Ramos (cell line): ENCODE measurements around the gene TOLLIP.
"Not testable (repeated sequence)": the region's sequence is repeated elsewhere in the genome, so short reads cannot be mapped to it uniquely, and the experiment has no call there.

Source experiments
- in situ Hi-C: fragments of 300-500 bp; cut with MboI; formaldehyde crosslinking; loops from one replicate; pipeline ENCODE4 v1.14.3; 2022; ENCODE audit warnings: low sequenced_read_pairs; ENCODE audit not compliant: unreplicated experiment

TOLLIP gene

DNA sequence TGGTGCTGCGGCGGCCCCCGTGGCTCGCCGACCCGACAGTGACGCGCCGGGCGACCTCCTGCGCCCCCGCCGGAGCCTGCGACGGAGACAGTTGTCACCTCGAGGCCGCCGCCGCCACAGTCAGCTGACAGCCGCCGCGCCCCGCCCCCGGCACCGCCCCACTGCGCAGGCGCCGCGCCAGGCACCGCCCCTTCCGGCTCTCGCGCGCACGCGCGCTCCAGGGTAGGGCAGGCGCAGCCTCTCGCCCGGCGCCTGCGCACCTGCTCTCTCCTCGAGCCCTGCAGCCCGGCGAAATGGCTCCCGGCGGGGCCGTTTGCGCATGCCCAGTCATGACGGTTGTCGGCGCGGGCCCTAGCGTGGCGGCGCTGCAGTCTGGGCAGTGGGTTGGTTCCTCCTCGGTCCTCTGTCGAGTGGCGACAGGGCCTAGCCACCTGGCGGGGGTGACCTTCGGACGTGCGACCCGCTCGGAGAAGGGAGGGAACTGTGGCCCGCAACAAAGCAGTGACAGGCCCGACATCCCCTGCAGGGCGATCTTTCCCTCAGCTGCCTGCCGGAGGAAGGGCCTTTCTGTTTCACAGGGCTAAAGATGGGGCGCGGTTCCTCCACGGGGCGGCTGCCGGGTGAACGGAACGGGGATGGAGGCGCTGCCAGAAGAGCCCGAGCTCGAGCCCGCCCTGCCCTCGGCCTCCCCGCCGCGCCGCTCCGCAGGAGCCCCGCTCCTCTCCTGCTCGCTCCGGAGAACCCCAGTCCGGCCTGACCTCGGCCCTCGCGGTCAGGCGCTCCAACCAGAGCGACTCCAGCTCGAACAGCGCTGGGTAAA lies at the start of gene TOLLIP:
TOLLIP (minus strand) TSS at position 135 of the 820 bp plus-strand sequence; CDS start at position 1, 134 bp downstream.
- in situ Hi-C loops, result no loop called here

DNA sequence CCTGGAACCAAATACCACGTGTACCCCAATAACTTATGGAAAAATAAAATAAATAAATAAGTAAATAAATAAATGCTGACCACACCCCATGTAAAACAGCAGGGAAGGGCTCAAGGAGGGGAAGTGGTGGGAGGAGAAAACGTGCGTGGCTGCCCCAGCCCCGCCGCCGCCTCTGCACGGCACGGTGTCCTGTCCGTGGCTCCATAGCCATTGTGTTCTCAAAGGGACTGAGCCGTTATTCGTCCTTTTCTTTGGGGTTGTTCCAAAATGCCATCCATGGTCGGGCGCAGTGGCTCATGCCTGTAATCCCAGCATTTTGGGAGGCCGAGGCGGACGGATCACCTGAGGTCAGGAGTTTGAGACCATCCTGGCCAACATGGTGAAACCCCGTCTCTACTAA lies 49.5 kb upstream of the TOLLIP start:
- in situ Hi-C loops, result not testable (repeated sequence)

DNA sequence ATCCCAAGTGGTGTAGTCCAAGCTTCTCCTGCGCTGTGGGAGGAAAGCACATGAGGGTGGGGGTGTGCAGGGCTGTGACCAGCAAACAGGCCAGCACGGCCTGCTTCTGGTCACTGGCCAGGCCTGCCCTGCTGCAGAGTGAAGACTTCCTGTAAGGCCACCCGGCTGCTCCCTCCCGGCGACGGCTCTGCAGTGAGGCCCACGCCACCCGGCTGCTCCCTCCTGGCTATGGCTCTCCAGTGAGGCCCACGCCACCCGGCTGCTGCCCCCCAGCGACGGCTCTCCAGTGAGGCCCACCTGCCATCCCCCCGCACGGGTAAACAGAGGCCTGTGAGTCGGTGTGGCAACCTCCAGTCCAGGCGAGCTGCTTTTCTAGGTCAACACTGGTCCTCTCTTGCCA lies 48.9 kb upstream of the TOLLIP start:
- in situ Hi-C loops, result no loop called here

DNA sequence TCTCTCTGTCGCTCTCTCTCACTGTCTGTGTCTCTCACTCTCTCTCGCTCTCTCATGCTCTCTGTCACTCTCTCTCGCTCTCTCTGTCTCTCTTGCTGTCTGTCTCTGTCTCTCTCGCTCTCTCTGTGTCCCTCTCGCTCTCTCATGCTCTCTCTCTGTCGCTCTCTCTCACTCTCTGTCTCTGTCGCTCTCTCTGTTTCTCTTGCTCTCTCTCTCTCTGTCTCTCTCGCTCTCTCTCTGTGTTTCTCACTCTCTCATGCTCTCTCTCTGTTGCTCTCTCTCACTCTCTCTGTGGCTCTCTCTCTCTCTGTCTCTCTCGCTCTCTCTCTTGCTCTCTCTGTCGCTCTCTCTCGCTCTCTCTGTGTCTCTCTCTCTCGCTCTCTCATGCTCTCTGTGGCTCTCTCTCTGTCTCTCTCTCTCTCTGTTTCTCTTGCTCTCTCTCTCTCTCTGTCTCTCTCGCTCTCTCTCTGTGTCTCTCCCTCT lies 47.1 kb upstream of the TOLLIP start:
- in situ Hi-C loops, result no loop called here

DNA sequence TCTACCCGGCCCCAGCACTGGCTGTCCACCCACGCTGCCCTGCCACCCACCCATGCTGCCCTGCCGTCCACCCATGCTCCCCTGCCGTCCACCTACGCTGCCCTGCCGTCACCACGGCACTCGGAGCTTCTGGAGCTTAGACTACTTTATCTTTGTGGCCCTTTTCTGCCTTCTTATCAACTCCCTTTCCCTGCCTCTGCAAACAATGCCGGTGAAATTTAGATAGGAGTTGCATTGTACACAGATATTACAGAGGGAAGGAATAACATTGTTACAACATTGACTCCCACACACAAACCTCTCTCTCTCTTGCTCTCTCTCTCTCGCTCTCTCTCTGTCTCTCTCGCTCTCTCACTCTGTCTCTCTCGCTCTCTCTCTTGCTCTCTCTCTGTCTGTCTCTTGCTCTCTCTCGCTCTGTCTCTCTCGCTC lies 46.6 kb upstream of the TOLLIP start:
- in situ Hi-C loops, result no loop called here

DNA sequence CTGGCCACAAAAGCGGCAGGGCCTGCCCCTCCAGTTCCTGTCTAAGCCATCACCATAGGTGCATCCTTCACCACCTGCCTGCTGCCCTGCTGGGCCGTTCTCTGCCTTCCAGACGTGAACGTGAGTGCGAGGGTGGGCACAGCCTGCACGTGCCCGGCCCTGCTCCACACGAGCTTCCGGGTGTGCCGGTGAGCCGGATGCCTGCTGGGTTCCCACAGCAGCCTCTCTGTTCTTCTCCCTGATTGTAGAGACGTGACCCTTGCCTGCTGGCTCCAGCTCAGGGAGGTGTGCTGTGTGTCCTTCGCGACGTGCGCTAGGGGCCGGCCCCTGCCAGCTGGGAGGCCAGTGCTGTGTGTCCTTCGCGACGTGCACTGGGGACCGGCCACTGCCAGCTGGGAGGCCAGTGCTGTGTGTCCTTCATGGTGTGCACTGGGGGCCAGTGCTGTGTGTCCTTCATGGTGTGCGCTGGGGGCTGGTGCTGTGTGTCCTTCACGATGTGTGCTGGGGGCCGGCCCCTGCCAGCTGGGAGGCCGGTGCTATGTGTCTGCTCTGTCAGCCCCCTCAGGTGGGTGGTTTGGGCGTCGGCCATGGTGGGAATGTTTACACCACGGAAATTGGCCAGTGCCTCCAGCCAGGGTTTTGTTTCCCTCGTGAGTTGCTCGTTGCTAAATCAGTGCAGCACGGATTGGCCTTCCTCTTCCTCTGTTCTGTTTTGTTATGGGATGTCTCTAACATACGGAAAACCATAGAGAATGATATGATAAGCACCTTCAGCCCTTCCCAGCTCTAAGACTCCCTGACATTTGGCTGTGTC lies 44.9 kb upstream of the TOLLIP start:
- in situ Hi-C loops, result no loop called here

DNA sequence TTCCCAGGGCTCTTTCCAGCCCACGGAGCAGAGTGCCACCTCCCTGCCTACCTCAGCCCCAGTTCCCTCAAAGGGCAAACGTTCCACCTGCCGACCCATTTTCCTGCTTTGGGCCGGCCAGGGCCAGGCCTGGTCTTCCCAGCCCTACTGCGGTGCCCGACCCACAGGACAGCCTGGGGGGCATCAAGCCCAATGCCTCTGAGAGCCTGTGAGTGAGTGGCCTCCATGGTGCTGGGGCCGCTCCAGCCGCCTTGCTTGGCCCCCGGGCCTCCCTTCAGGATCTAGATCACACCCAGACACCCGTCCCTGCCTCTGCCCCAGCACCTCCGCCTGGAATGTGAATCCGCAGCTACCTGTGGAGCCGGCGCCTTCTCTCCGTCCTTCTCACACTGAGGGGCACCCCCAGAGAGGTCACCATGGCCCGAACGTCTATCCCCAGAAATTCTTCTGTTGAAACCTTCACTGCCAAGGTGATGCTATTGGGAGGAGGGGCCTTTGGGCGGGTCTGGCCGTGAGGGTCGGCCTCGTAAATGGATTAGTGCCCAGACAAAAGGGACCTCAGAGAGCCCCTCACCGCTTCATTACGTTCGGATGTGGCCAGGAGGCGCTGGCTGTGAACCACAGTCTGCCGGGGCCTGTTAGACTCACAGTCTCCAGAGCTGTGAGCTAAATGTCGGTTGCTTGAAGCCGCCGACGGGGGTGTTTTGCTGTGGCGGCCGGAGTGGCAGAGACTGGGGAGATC lies 44.1 kb upstream of the TOLLIP start:
- in situ Hi-C loops, result no loop called here

DNA sequence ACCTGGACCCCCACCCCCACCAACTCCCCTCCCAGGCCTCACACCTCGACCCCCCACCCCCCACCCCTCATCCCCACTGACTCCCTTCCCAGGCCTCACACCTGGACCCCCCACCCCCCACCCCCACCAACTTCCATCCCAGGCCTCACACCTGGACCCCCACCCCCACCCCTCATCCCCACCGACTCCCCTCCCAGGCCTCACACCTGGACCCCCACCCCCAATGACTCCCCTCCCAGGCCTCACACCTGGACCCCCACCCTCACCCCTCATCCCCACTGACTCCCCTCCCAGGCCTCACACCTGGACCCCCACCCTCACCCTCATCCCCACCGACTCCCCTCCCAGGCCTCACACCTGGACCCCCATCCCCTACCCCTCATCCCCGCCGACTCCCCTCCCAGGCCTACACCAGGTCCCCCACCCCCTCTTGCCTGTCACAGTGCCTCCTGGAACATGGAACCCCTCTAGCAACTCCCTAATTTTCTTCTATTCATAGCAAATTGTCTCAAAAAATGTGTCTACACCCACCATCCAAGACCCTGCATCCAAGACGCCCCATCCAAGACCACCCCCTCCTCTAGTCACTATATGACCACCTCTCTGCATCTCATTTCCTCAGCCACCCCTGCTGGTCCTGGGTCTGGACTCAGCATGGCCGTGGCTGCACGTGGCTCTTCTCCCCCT lies 43.4 kb upstream of the TOLLIP start:
- in situ Hi-C loops, result no loop called here

DNA sequence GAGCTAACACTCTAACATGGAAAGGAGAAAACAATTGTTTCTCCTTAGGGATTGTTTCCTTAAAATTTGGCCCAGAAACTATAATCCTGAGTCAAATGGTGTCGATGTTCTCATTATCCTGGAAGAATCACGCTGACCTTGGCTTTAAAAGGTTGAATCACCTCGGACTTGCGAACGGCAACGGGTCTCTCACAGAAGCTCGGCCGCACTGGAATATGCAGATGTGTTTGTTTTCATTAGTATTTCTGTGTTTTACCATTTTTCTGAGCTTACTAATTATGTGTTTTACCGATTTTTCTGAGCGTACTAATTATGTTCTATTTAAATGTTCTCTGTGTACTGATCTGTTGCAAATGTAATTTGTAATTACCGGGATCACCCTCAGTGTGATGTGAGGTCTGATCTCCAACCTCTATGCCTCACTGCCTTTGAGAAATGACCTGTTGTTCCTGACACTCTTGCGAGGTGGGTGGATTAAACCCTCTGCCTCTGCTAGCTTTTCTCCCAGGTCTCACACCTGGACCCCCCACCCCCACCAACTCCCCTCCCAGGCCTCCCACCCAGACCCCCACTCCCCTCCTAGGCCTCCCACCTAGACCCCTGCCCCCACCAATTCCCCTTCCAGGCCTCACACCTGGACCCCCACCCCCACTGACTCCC lies 42.0 kb upstream of the TOLLIP start:
- in situ Hi-C loops, result no loop called here

DNA sequence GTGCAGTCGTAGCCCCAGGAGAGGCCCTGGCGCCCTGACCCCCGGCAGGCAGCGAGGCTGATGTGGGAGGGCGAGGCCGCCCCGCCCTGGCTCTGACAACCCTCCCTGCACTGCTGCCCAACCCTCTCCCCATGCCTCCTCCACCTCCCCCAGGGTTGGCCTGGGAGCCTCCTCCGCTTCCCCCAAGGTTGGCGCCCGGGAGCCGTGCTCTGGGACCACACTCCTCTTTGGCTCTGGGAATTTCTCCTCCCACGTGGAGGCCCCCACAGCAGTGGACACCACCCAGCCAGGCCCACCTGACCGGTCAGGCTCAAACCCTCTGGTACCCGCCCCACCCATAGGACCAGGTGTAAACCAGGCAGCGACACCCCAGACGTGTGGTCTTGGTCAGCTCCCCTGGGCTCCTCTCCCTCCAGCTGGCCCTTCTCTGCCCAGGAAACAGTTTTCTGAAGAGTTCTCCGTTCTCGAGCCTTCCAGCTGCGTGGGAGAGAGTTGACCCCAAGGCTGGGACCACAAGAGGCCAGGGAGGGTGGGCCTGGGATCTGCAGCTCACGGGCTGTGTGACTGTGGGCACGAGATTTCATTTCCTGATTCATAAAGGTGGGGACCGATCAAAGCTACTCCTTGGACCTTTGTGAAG lies 40.8 kb upstream of the TOLLIP start:
- in situ Hi-C loops, result no loop called here

DNA sequence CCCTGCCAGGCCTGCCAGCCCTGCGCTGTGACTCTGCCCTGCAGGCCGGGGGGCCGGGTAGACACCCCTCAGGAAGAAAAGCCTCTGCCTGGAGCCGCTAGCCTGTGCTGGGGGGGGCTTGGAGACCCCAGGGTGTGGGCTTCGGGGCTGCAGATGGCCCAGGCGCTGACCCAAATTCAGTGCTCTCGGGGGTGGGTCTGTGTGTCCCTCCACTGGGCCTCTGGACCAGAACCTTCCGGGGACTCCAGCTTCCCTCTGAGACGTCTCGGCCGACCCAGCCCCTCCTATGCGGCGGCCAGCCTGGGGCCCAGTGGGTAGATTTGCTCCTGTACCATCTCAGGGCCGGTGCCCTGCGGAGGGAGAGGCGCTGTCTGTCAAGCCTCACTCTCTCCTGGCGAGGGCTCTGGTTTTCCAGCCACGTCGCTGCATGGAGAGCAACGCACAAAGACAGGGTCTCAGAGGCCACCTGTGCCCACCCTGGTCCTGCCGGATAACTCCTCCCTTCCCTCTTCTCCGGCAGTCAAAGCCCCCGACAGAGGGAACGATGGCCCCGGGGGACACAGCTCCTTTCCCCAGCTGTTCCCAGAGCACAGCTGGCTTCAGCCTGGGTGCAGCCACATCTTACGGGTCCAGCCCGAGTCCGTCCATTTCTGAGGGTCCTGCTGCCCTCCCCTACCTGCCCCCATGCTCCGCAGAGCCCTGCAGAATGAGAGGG lies 40.1 kb upstream of the TOLLIP start:
- in situ Hi-C loops, result no loop called here

DNA sequence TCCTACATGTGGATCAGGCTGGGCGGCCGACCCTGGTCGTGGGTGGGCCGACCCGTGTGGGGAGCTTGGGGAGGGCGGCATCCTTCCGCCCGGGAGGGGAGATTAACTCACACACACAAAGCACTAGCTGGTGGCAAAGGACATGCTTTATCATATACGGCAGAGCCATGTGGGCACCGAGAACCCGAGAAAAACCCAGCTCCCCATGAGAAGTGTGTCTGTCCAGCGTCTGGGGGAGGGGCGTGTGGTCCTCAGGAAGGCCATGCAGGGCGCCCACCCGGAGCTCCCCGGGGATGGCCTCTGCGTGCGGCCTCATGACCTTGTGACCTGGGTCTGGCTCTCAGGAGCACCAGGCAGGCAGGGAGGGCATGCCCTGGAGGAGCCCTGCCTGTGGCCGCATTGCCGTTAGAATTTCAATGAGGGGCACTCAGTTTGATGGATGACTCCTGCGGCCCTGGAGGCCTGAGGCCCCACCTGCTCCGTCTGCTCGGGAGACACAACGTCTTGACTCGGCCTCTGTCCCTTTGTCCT lies 39.4 kb upstream of the TOLLIP start:
- in situ Hi-C loops, result no loop called here

DNA sequence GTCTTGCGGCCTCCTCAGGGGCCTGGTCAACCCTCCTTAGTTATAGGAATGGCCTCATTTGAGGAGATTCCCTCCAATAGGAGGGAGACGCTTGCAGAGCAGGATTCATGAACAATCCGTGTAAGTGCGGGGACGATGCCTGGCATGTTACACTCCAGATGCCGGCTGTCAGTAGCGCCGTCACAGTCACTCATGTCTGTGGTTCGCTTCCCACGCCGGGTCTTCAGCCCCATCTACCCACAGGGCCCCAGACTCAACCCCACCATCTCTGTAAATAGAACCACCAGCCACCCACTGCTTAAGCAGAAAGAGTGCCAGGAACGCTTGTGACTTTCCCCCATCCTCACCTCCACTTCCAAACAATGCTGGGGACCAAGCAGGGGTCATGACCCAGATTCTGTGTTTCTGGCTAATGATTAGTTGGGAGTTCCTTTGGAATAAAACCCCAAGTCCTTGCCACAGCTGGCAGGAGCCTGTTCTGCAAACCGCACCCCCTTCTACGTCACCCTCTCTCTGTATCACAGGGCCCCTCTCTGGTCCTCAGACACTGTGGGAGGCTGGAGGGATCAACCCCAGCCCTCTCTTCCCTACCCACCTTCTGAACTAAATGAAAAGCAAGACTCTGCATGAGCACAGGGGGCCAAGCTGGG lies 38.8 kb upstream of the TOLLIP start:
- in situ Hi-C loops, result no loop called here

DNA sequence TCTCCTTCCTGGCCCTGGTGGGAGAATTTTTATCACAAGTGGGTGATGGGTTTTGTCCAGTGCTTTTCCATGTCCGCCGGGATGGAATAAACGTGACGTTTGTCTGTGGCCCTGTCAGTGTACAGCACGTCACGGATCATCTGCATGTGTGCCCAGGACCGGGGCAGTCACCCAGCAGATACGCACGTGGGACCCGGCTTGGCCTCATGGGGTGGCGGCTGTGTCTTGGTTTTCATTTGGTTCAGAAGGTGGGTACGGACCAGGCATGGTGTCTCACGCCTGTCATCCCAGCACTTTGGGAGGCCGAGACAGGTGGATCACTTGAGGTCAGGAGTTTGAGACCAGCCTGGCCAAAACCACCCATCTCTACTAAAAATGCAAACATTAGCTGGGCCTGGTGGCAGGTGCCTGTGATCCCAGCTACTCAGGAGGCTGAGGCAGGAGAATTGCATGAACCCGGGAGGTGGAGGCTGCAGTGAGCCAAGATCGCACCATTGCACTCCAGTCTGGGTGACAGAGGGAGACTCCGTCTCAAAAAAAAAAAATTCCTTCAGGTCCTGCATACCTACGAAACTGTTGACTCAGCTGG lies 38.1 kb upstream of the TOLLIP start:
- in situ Hi-C loops, result not testable (repeated sequence)

DNA sequence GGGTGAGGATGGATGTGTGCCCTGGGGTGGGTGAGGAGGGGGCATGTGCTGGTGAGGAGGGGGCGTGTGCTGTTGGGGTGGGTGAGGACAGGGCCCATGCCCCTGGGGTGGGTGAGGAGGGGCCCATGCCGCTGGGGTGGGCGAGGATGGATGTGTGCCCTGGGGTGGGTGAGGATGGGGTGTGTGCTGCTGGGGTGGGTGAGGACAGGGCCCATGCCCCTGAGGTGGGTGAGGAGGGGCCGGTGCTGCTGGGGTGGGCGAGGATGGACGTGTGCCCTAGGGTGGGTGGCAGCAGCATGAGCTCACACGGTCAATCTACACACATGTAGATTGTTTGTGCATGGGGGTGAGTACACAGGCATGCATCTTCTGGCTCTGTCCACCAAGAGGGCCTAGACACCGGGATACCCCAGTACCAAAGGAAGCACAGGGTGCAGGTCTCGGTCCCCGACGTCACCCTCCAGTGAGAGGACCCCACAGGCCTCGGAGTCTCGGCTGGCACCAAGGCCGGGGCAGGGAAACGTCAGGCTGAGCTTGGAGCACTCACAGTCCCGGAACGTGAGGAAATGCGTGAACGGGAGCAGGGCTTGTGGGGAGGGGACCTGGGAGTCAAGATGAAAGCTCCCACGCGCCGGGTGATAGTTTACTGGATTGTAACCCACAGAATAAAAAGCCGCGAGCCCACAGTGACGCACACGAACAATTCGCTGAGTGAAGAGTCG lies 37.4 kb upstream of the TOLLIP start:
- in situ Hi-C loops, result no loop called here

DNA sequence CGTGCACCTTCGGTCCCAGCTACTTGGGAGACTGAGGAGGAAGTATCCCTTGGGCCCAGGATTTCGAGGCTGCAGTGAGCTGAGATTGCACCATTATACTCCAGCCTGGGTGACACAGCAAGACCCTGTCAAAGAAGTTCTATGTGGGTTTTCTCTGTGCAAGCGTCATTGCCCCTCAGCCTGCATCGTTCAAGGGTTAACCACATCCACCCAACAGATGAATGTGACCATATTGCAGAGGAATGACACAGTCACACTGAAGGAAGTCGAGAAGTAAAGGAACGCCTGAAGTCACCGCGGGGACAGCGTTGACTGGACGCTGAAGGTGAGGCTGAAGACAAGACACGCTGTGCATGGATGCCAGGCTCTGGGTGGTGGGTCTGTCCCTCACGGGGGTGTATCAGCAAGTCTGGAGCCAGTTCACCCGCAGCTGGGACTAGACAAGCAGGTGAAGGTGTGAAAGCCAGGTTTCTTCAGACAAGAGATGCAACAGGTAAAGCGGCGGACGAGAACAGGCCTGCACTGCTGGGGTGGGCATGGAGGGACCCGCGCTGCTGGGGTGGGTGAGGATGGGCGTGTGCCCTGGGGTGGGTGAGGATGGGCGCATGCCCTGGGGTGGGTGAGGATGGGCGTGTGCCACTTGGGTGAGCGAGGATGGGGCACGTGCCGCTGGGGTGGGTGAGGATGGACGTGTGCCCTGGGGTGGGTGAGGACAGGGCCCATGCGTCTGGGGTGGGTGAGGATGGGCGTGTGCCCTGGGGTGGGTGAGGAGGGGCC lies 36.5 kb upstream of the TOLLIP start:
- in situ Hi-C loops, result no loop called here
